ENCODE results near the gene KIRREL3.

Gene KIRREL3

DNA sequence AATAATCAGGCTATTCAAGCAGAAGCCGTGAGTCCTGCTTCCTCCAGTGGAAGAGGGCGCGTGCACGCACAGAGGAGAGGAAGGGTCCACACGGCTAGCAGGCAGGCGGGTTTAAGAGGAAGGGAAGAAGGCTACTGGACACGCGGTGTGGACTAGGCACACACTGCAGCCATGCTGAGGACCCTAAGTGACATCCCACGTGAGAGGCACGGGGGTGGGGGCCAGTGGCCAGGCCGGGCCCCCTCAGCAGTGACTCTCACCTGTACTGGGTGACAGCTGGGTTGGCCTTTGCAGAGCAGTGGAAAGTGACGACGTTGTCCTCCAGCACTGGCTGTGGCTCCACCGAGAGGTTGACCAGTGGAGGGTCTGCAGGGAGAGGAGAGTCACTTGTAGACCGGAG is 544.5 kb downstream of the KIRREL3 start:
- ChIA-PET CTCF (interaction anchor here (2.8 kb wide), 1 partner anchor 24 kb away, joined by 13 read pairs; no protein-coding TSS in a partner anchor), POLR2A (no interaction called here)
- DNase-seq (ENCODE audit: low read depth, low spot score) = no peak
- TF ChIP-seq, protein P1, sequence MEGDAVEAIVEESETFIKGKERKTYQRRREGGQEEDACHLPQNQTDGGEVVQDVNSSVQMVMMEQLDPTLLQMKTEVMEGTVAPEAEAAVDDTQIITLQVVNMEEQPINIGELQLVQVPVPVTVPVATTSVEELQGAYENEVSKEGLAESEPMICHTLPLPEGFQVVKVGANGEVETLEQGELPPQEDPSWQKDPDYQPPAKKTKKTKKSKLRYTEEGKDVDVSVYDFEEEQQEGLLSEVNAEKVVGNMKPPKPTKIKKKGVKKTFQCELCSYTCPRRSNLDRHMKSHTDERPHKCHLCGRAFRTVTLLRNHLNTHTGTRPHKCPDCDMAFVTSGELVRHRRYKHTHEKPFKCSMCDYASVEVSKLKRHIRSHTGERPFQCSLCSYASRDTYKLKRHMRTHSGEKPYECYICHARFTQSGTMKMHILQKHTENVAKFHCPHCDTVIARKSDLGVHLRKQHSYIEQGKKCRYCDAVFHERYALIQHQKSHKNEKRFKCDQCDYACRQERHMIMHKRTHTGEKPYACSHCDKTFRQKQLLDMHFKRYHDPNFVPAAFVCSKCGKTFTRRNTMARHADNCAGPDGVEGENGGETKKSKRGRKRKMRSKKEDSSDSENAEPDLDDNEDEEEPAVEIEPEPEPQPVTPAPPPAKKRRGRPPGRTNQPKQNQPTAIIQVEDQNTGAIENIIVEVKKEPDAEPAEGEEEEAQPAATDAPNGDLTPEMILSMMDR (IDR thresholded peaks at IDR 0.05; ENCODE audit: insufficient read depth, low read length, missing control alignments) = no peak
- no peak overlapping the region for H3K4me3 ChIP-seq (ENCODE audit: low read depth, low read length)

DNA sequence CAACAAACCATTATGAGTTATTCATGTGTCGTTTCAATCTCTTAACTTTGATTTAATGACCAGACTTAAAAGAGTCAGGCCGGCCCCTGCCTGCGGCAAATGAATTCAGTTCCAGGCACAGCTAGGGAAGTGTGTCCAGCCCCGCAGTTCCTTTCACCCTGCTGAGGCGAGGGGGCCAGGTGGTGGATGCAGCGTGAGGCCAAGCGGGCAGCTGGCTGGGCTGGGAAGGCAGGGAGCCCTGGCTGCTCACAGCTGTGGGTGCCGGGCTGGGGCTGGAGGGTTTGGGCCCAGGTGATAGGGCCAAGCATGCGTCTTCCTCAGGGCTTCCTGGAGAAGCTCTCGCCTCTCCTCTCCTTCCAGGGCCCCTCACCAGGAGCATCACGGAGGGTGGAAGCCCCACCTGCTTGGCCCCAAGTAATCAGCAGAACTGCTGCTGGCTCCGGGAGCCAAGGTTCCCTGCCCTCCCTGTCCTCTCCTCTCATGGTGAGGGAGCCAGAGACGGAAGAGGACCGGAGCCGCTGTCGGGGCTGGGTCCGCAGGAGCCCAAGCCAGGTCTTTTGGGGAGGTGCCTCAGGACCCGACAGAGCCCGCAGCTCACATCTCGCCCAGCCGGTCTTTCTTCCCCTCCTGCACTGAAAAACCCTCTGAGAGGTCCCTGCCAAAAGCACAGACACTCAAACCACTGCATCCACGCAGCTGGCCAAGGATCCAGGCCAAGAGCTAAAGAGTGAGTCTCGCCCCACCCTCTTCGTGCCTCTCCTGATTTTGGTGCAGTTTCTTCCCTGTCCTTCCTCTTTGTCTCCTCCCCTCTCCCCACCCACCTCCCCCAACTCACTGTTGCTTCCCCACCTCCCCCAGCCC is 548.1 kb downstream of the KIRREL3 start:
- ChIA-PET CTCF (interaction anchor here (1.3 to 3.8 kb wide), 3 partner anchors 10 to 28 kb away, joined by 3 to 23 read pairs (median 8); no protein-coding TSS in a partner anchor), POLR2A (no interaction called here)
- TF ChIP-seq, protein P1 (IDR thresholded peaks at IDR 0.05; ENCODE audit: insufficient read depth, low read length, missing control alignments) = no peak
- DNase-seq (ENCODE audit: low read depth, low spot score) = no peak
- no peak overlapping the region for H3K4me3 ChIP-seq (ENCODE audit: low read depth, low read length)

DNA sequence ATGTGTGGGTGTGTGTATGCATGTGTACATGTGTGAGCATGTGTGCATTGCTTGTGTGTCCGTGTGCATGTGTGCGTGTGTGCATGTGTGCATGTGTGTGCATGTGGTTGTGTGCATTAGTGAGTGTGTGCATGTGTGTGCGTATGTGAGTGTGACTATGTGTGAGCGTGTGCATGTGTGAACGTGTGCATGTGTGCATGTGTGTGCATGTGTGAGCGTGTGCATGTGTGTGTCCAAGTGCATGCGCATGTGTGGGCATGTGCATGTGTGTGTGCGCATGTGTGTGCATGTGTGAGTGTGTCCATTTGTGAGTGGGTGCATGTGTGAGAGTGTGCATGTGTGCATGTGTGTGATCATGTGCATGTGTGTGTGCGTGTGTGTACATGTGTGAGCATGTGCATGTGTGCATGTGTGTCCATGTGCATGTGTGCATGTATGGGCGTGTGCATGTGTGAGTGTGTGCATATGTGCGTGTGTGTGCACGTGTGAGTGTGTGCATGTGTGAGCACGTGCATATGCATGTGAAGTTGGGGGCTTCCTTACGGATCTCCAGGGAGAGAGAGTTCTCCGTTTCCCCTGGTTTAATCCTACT is 549.3 kb downstream of the KIRREL3 start:
- no peak for DNase-seq (ENCODE audit: low read depth, low spot score)
- POLR2A ChIA-PET = no interaction called here
- TF ChIP-seq, protein P1 (IDR thresholded peaks at IDR 0.05; ENCODE audit: insufficient read depth, low read length, missing control alignments) = no peak
- CTCF ChIA-PET = interaction anchor here (1.8 to 3.8 kb wide), 2 partner anchors 9 to 29 kb away, joined by 8 to 23 read pairs; no protein-coding TSS in a partner anchor
- H3K4me3 ChIP-seq (ENCODE audit: low read depth, low read length) = no peak overlapping the region

DNA sequence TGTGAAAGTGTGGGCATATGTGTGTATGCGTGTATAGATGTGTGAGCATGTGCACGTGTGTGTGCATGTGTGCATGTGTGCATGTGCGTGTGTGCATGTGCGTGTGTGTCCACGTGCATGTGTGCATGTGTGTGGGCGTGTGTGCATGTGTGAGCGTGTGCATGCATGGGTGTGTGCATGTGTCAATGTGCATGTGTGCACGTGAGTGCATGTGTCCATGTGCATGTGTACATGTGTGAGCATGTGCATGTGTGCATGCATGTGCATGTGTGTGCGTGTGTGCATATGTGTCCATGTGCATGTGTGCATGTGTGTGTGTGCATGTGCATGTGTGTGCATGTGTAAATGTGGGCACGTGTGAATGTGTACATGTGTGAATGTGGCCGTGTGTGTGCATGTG is 549.8 kb downstream of the KIRREL3 start:
- TF ChIP-seq, protein P1 (IDR thresholded peaks at IDR 0.05; ENCODE audit: insufficient read depth, low read length, missing control alignments) = no peak
- no peak overlapping the region for H3K4me3 ChIP-seq (ENCODE audit: low read depth, low read length)
- ChIA-PET CTCF (no interaction called here), POLR2A (no interaction called here)
- no peak for DNase-seq (ENCODE audit: low read depth, low spot score)

DNA sequence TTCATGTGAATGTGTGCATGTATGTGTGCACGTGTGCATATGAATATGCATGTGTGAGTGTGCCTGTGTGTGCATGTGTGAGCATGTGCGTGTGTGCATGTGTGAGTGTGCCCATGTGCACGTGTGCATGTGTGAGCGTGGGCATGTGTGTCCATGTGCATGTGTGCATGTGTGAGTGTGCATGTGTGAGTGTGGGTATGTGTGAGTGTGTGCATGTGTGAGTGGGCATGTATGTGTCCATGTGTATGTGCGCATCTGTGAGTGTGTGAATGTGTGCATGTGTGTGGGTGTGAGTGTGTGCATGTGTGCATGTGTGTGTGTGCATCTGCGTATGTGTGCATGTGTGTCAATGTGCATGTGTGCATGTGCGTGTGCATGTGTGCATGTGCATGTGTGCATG is 550.4 kb downstream of the KIRREL3 start:
- H3K4me3 ChIP-seq (ENCODE audit: low read depth, low read length) = no peak overlapping the region
- POLR2A ChIA-PET = no interaction called here
- CTCF ChIA-PET = interaction anchor here (2.6 kb wide), 1 partner anchor 10 kb away, joined by 18 read pairs; no protein-coding TSS in a partner anchor
- TF ChIP-seq, protein P1 (IDR thresholded peaks at IDR 0.05; ENCODE audit: insufficient read depth, low read length, missing control alignments) = no peak
- no peak for DNase-seq (ENCODE audit: low read depth, low spot score)

DNA sequence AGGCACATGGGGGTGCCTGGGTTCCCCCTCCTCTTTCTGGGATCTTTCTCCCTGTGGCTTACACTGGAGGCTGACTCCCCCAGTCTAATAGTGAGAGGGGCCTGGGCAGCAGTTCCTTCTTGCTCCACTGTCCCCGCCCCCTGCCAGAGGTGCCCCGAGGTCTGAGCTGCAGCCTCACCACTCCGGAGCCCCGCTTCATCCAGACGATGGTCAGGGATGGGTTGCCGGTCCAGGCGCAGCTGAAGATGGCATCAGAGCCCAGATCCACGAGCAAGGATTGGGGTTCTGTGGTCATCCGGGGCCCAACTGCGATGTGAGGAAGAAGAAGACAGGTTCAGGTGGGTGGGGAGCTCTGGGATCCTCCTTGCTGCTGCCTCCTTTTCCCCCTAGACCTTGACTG is 554.0 kb downstream of the KIRREL3 start:
- TF ChIP-seq, protein P1 (IDR thresholded peaks at IDR 0.05; ENCODE audit: insufficient read depth, low read length, missing control alignments) = no peak
- no peak for DNase-seq (ENCODE audit: low read depth, low spot score)
- POLR2A ChIA-PET = no interaction called here
- no peak overlapping the region for H3K4me3 ChIP-seq (ENCODE audit: low read depth, low read length)
- CTCF ChIA-PET = interaction anchor here (1.1 to 1.5 kb wide), 2 partner anchors 34 to 154 kb away, joined by 3 to 4 read pairs; no protein-coding TSS in a partner anchor
